Thyroid gland (tissue), 4 donors: ENCODE results near the gene FBXO5.

Experiments
- CTCF ChIP-seq, 6 experiments: fragments of 200-600 bp in 3 of 6; fragments of 450-650 bp in 3 of 6; sonication (generic) in 3 of 6; IDR thresholded peaks; one replicate each; pipeline ENCODE4 v1.5.1; 2016 to 2019; ENCODE audit warnings: antibody characterized with exemption in 6 of 6, mild to moderate bottlenecking in 2 of 6, inconsistent platforms in 1 of 6, moderate library complexity in 1 of 6
- POLR2A ChIP-seq, 2 donors: fragments of 450-650 bp; IDR thresholded peaks; one replicate each; pipeline ENCODE4 v1.6.1; 2017; ENCODE audit warnings: antibody characterized with exemption in 2 of 2, mild to moderate bottlenecking in 2 of 2, moderate library complexity in 1 of 2

DNA sequence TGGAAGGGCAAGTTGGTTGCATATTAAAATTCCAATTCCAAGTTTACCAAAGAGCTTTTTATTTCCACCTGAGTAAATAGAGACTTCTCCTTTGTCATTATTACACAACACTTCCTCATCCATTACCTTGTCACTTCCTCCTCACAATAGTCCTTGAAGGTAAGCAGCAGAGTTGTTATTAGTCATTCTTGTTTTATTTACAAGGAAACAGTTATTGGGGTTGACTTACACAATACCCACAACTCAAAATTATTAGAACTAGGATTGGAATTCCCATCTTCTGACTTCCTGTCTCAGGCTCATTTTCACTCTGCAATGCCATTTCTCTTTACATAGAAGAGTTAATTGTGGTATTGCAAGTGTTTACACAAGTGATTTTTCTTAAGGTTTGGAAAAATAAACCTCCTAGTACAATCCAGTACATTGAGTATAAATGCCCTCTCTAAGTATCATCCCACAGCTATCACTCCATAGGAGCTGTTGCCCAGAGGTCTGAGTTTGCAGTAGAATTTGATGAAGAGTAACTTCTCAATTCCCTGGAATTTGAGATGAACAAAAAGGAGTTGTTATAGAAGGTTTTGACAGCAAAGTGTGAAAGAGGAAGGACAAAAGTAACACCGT, 48.6 kb upstream of the FBXO5 start:
- TF ChIP-seq POLR2A (IDR thresholded peaks at IDR 0.05) = no peak
- no peak for TF ChIP-seq CTCF (IDR thresholded peaks at IDR 0.05)
